Measurements from ENCODE around the gene STX11. TPM values are rescaled to one million over a fixed set of nuclear protein-coding genes. Genes with fewer than 3 reads are reported as not detected.

The STX11 gene
- polyA plus RNA-seq, 2 of the 4 experiments (the other 2 are of a cell fraction) = 0.36 to 0.78 TPM

- Histone ChIP-seq H3K4me3 (no peak overlapping the region), H3K27ac (no peak overlapping the region), H3K4me1 (no peaks in the 10 kb centered on the region), H3K9me3 (no peaks in the 10 kb centered on the region), H3K4me2 (no peak overlapping the region)
- POLR2A ChIA-PET = no interaction called here
- TF ChIP-seq ZC3H11A (IDR thresholded peaks at IDR 0.05) (no peak), JUNB (IDR thresholded peaks at IDR 0.05) (no peak), SREBF2 (IDR thresholded peaks at IDR 0.05) (no peak), REST (IDR thresholded peaks at IDR 0.05) (no peak), HOXB13 (CRISPR knock-in tag; IDR thresholded peaks at IDR 0.05; ENCODE audit: low read depth) (no peak), CHD4 (IDR thresholded peaks at IDR 0.05; ENCODE audit: borderline replicate concordance) (no peak), EHMT2 (IDR thresholded peaks at IDR 0.05; ENCODE audit: low read depth) (no peak), NPAS2 (CRISPR knock-in tag; IDR thresholded peaks at IDR 0.05; ENCODE audit: borderline replicate concordance) (no peak), POLR2A (IDR thresholded peaks at IDR 0.05; ENCODE audit: low read length) (no peak)
- TF ChIP-seq, protein P1, sequence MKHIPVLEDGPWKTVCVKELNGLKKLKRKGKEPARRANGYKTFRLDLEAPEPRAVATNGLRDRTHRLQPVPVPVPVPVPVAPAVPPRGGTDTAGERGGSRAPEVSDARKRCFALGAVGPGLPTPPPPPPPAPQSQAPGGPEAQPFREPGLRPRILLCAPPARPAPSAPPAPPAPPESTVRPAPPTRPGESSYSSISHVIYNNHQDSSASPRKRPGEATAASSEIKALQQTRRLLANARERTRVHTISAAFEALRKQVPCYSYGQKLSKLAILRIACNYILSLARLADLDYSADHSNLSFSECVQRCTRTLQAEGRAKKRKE (CRISPR knock-in tag; IDR thresholded peaks at IDR 0.05; ENCODE audit: low read depth) = no peak
- TF ChIP-seq, protein P2, sequence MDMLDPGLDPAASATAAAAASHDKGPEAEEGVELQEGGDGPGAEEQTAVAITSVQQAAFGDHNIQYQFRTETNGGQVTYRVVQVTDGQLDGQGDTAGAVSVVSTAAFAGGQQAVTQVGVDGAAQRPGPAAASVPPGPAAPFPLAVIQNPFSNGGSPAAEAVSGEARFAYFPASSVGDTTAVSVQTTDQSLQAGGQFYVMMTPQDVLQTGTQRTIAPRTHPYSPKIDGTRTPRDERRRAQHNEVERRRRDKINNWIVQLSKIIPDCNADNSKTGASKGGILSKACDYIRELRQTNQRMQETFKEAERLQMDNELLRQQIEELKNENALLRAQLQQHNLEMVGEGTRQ (IDR thresholded peaks at IDR 0.05) = no peak
- TF ChIP-seq, protein P3, sequence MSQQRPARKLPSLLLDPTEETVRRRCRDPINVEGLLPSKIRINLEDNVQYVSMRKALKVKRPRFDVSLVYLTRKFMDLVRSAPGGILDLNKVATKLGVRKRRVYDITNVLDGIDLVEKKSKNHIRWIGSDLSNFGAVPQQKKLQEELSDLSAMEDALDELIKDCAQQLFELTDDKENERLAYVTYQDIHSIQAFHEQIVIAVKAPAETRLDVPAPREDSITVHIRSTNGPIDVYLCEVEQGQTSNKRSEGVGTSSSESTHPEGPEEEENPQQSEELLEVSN (IDR thresholded peaks at IDR 0.05; ENCODE audit: borderline replicate concordance, low read depth) = no peak
- ATAC-seq (no peak), FAIRE-seq (no peak), DNase-seq (ENCODE audit: low read depth in 1 of 2, low spot score in 1 of 2) (no peak)
- CTCF ChIA-PET = no interaction called here
Measured at GRCh38 chr6:144143878-144144277, 6.4 kb upstream of the STX11 start.

DNA sequence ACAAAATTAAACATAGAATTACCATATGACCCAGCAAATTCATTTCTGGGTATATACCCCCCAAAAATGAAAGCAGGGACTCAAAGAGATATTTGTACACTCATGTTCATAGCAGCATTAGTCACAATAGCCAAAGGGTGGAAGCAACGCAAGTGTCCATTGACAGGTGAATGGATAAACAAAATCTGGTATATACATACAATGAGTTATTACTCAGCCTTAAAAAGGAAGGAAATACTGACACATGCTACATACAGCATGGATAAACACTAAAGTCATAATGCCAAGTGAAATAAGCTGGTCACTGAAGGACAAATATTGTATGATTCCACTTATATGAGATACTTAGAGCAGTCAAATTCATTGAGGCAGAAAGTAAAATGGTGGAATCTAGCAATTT, 5.3 kb upstream of the STX11 start:
- TF ChIP-seq HOXB5 (CRISPR knock-in tag; IDR thresholded peaks at IDR 0.05) (no peak), CBX8 (IDR thresholded peaks at IDR 0.05) (no peak)
- ATAC-seq (no peak), FAIRE-seq (no peak), DNase-seq (ENCODE audit: low read depth in 1 of 2, low spot score in 1 of 2) (no peak)
- ChIA-PET CTCF (no interaction called here), POLR2A (no interaction called here)
- Histone ChIP-seq H3K4me2 (no peak overlapping the region), H3K4me3 (no peak overlapping the region), H3K4me1 (no peaks in the 10 kb centered on the region), H3K27ac (no peak overlapping the region), H3K9me3 (no peaks in the 10 kb centered on the region)
- WGBS (ENCODE audit: missing lambda C conversion rate) = 43% methylated on average over 1 of the region's 1 CpG

DNA sequence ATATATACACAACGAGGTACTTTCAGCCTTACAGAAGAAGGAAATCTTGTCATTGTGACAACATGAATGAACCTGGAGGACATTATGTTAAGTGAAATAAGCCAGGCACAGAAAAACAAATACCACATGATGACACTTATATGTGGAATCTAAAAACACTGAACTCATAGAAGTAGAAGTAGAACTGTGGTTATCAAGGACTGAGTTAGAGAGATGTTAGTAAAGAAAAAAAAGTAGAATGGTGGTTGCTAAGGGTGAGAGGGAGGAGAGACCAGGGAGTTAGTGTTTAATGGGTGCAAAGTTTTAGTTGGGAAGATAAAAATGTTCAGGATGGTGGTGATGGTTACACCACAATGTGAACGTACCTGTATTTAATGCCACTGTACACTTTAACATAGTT, 4.8 kb upstream of the STX11 start:
- ChIA-PET POLR2A (no interaction called here), CTCF (interaction anchor here (0.9 kb wide), 1 partner anchor 9 kb away, joined by 3 read pairs; no protein-coding TSS in a partner anchor)
- 64% methylated on average over 2 of the region's 2 CpGs for WGBS (ENCODE audit: missing lambda C conversion rate)
- H3K4me2 ChIP-seq = no peak overlapping the region
- no peak overlapping the region for H3K4me3 ChIP-seq
- H3K4me1 ChIP-seq = no peaks in the 10 kb centered on the region
- H3K27ac ChIP-seq = no peak overlapping the region
- FAIRE-seq (no peak), ATAC-seq (no peak), DNase-seq (ENCODE audit: low read depth in 1 of 2, low spot score in 1 of 2) (no peak)
- no peaks in the 10 kb centered on the region for H3K9me3 ChIP-seq
- no peak for TF ChIP-seq RCOR1 (IDR thresholded peaks at IDR 0.05; ENCODE audit: low read depth, low read length)
- TF ChIP-seq CTCF (IDR thresholded peaks at IDR 0.05) = no peak
- no peak for TF ChIP-seq JUN (IDR thresholded peaks at IDR 0.05)
- TF ChIP-seq MAFK (IDR thresholded peaks at IDR 0.05; ENCODE audit: partially characterized antibody) = no peak
- TF ChIP-seq, protein P1 (CRISPR knock-in tag; IDR thresholded peaks at IDR 0.05; ENCODE audit: low read depth) = no peak
- no peak for TF ChIP-seq PHF8 (IDR thresholded peaks at IDR 0.05; ENCODE audit: borderline replicate concordance, low read depth)
- no peak for TF ChIP-seq EHF (CRISPR knock-in tag; IDR thresholded peaks at IDR 0.05)
- TF ChIP-seq KDM5A (IDR thresholded peaks at IDR 0.05) = no peak
- TF ChIP-seq RAD21 (conservative IDR thresholded peaks at IDR 0.05 in 1 of 2, IDR thresholded peaks at IDR 0.05 in 1 of 2) = no peak
- TF ChIP-seq CBX2 (IDR thresholded peaks at IDR 0.05; ENCODE audit: borderline replicate concordance, low read depth) = no peak

Data from A549 (cell line).